Endothelial cell of umbilical vein (primary cell): ENCODE measurements around the gene APOC3. TPM values are rescaled to one million over a fixed set of nuclear protein-coding genes. Genes with fewer than 3 reads are reported as not detected.

Source experiments
- BruUV-seq: library from RNA; stranded (reverse); fragments of 400-500 nt; replicated peaks from 2 replicates; lab custom pipeline; 2021; lab: Mats Ljungman, UMichigan
- CTCF ChIA-PET: fragments of 300-600, 350-600 bp; sonication (Branson Sonifier 250); formaldehyde crosslinking; loops from one replicate; lab custom pipeline; 2021; ENCODE audit warnings: antibody characterized with exemption, inconsistent platforms; lab: Charles Lee
- POLR2A ChIA-PET: fragments of 300-600, 350-600 bp; sonication (Branson Sonifier 250); formaldehyde crosslinking; loops from one replicate; lab custom pipeline; 2021; ENCODE audit warnings: antibody characterized with exemption, inconsistent platforms; lab: Charles Lee
- DNase-seq: peaks from one replicate; pipeline ENCODE4 v3.0.0-alpha.2; 2011; ENCODE audit warnings: low read depth, low spot score
- FAIRE-seq: peaks from 2 replicates; lab custom pipeline; 2011; peaks lifted over from hg19 to GRCh38; lab: Jason Lieb, UNC
- H2AFZ ChIP-seq: 2 replicates; pipeline ENCODE4 v1.6.0; 2012; ENCODE audit warnings: low read depth, low read length, control low read depth, inconsistent platforms
- H3K27ac ChIP-seq: 2 replicates; pipeline ENCODE4 v1.5.1; 2011; ENCODE audit warnings: low read depth, mild to moderate bottlenecking, control low read depth, low read length, moderate library complexity; ENCODE audit not compliant: insufficient read depth
- H3K27me3 ChIP-seq, 2 experiments: 2 replicates each; pipeline versions ENCODE4 v1.6.0 to v1.6.1; 2011; ENCODE audit warnings: low read length in 2 of 2, mixed read lengths in 1 of 2; ENCODE audit not compliant: control insufficient read depth in 2 of 2, insufficient read depth in 2 of 2
- H3K36me3 ChIP-seq, 2 experiments: 2 replicates in 1 of 2; 3 replicates in 1 of 2; pipeline ENCODE4 v1.5.1; 2011; ENCODE audit warnings: low read length in 2 of 2, mild to moderate bottlenecking in 1 of 2, moderate library complexity in 1 of 2; ENCODE audit not compliant: control insufficient read depth in 2 of 2, insufficient read depth in 2 of 2; ENCODE audit errors: extremely low read depth in 1 of 2
- H3K4me1 ChIP-seq: 3 replicates; pipeline ENCODE4 v1.5.1; 2011; ENCODE audit warnings: mild to moderate bottlenecking, low read length; ENCODE audit not compliant: control insufficient read depth, insufficient read depth; ENCODE audit errors: extremely low read depth
- H3K4me2 ChIP-seq: 2 replicates; pipeline ENCODE4 v1.6.1; 2011; ENCODE audit warnings: low read length, control low read depth, mixed read lengths; ENCODE audit not compliant: insufficient read depth
- H3K4me3 ChIP-seq, 3 experiments: fragments of 200-600 bp in 1 of 3; sonication (generic), shearing (Covaris generic) in 1 of 3; replicated peaks in 1 of 3; 2 replicates each; pipeline ENCODE4 v1.5.1; 2011 to 2016; ENCODE audit warnings: control low read depth in 3 of 3, low read length in 3 of 3, mild to moderate bottlenecking in 2 of 3, inconsistent platforms in 1 of 3, low read depth in 1 of 3, moderate library complexity in 1 of 3; ENCODE audit not compliant: insufficient read depth in 1 of 3
- H3K79me2 ChIP-seq: 2 replicates; pipeline ENCODE4 v1.6.0; 2012; ENCODE audit warnings: low read length, inconsistent platforms; ENCODE audit not compliant: control insufficient read depth, insufficient read depth
- H3K9ac ChIP-seq: replicated peaks from 2 replicates; pipeline ENCODE3; 2011; ENCODE audit warnings: low read length, control low read depth; ENCODE audit not compliant: insufficient read depth; ENCODE audit errors: extremely low read depth
- H3K9me1 ChIP-seq: replicated peaks from 3 replicates; pipeline ENCODE4 v1.6.0; 2011; ENCODE audit warnings: mild to moderate bottlenecking, low read length; ENCODE audit not compliant: control insufficient read depth, insufficient read depth; ENCODE audit errors: extremely low read depth
- H3K9me3 ChIP-seq: replicated peaks from 2 replicates; pipeline ENCODE4 v1.5.1; 2012; ENCODE audit warnings: low read length, inconsistent platforms; ENCODE audit not compliant: control insufficient read depth, insufficient read depth
- H4K20me1 ChIP-seq: replicated peaks from 2 replicates; pipeline ENCODE3; 2011; ENCODE audit warnings: mild to moderate bottlenecking, low read length; ENCODE audit not compliant: control insufficient read depth, insufficient read depth; ENCODE audit errors: extremely low read depth
- EZH2 ChIP-seq: IDR thresholded peaks from 2 replicates; pipeline ENCODE4 v1.6.1; 2012; ENCODE audit warnings: borderline replicate concordance, low read depth, mild to moderate bottlenecking, moderate library complexity, low read length, inconsistent platforms; ENCODE audit not compliant: severe bottlenecking
- FOS ChIP-seq: IDR thresholded peaks from 2 replicates; pipeline ENCODE4 v1.6.1; 2011; ENCODE audit warnings: mild to moderate bottlenecking, low read length, moderate library complexity, borderline replicate concordance; ENCODE audit not compliant: insufficient read depth
- GATA2 ChIP-seq: IDR thresholded peaks from 2 replicates; pipeline ENCODE4 v1.7.0; 2011; ENCODE audit warnings: low read depth, mild to moderate bottlenecking, moderate library complexity, mixed read lengths, low read length; ENCODE audit not compliant: insufficient read length, insufficient read depth
- JUN ChIP-seq: IDR thresholded peaks from 2 replicates; pipeline ENCODE4 v1.6.1; 2011; ENCODE audit warnings: borderline replicate concordance, low read depth; ENCODE audit not compliant: insufficient read length, insufficient read depth
- MAX ChIP-seq: IDR thresholded peaks from 2 replicates; pipeline ENCODE4 v1.6.1; 2011; ENCODE audit not compliant: insufficient read depth, insufficient read length
- MYC ChIP-seq: IDR thresholded peaks from one replicate; pipeline ENCODE4 v1.6.1; 2011; ENCODE audit warnings: mild to moderate bottlenecking, low read depth, low read length
- POLR2A ChIP-seq: IDR thresholded peaks from 2 replicates; pipeline ENCODE4 v1.6.1; 2012; ENCODE audit warnings: low read depth, mild to moderate bottlenecking, control low read depth, low read length
- POLR2AphosphoS5 ChIP-seq: IDR thresholded peaks from 2 replicates; pipeline ENCODE4 v1.6.1; 2012; ENCODE audit warnings: low read depth, mild to moderate bottlenecking, control low read depth, low read length, moderate library complexity; ENCODE audit not compliant: insufficient read depth
- dilution Hi-C: fragments of 300-500 bp; cut with MboI; formaldehyde crosslinking; loops from one replicate; pipeline ENCODE4 v1.15.0; 2019; ENCODE audit warnings: low sequenced_read_pairs; ENCODE audit not compliant: extremely low pct_ligation_motif_present
- intact Hi-C: fragments of 100-400 bp; cut with micrococcal nuclease; formaldehyde crosslinking; loops from one replicate; pipeline ENCODE4 v1.10.0; 2022
- polyA plus RNA-seq, 4 experiments: library from polyadenylated mRNA; depleted of rRNA in 3 of 4; stranded (reverse) in 3 of 4; unstranded in 1 of 4; fragments of >200 nt; gene quantifications; 2 replicates each; pipeline versions ENCODE4 v1.2.1 to v1.2.3, GENCODE V29; 2011 to 2012; ENCODE audit warnings: missing spikeins in 1 of 4
- total RNA-seq: library from RNA; stranded (reverse); gene quantifications from 2 replicates; pipeline ENCODE4 v1.2.3, GENCODE V29; 2021
- TF ChIP-seq, protein P1 (sequence below), 2 donors: IDR thresholded peaks; 1 replicate in 1 of 2; 2 replicates in 1 of 2; pipeline ENCODE4 v1.5.1; 2011; ENCODE audit warnings: low read length in 2 of 2, mild to moderate bottlenecking in 2 of 2, moderate library complexity in 2 of 2, control low read depth in 1 of 2, inconsistent platforms in 1 of 2, low read depth in 1 of 2; ENCODE audit not compliant: insufficient read depth in 1 of 2; ENCODE audit errors: extremely low read depth in 1 of 2

APOC3 gene
- total and polyA plus RNA-seq, 2 donors (not counting 3 experiments of a cell fraction or from before 2014, with no cell fraction given), result not detected

DNA sequence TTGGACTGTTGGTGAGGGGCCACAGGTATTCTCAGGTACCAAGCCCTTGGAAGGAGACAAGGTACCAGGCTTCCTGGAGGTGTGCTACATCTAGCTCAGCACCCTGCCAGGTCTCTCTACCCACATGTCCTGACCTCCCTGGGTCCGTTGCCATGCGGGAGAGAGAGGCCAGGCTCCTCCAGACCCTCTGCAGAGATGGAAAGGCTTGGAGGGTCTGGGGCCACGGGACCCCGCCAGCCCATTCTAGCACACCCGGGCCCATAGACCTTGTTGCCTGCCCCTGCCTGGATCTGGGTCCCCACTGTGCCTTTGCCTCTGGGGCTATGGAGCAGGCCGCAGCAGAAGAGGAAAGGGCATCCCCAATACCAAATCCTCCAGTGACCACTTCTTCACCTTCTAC is 2.2 kb upstream of the APOC3 start:
- FAIRE-seq (no peak), DNase-seq (no peak)
- Histone ChIP-seq H3K4me3 (no peak overlapping the region), H3K4me1 (no peaks in the 10 kb centered on the region), H2AFZ (no peak overlapping the region), H3K27ac (no peak overlapping the region), H3K36me3 (no peaks in the 10 kb centered on the region), H3K9ac (no peak overlapping the region), H3K9me1 (no peaks in the 10 kb centered on the region), H3K4me2 (no peak overlapping the region), H3K9me3 (no peaks in the 10 kb centered on the region), H3K27me3 (no peaks in the 10 kb centered on the region), H3K79me2 (no peaks in the 10 kb centered on the region), H4K20me1 (no peaks in the 10 kb centered on the region)
- CTCF ChIA-PET, result interaction anchor here (0.8 kb wide), 1 partner anchor 36 kb away, joined by 4 read pairs; the partner anchor contains the start of gene APOA5
- intact Hi-C loops, result no loop called here
- no TSS peak for BruUV-seq
- POLR2A ChIA-PET, result no interaction called here
- dilution Hi-C loops, result no loop called here
- no peak for TF ChIP-seq GATA2
- no peak for TF ChIP-seq POLR2AphosphoS5
- TF ChIP-seq EZH2, result no peak
- TF ChIP-seq, protein P1, sequence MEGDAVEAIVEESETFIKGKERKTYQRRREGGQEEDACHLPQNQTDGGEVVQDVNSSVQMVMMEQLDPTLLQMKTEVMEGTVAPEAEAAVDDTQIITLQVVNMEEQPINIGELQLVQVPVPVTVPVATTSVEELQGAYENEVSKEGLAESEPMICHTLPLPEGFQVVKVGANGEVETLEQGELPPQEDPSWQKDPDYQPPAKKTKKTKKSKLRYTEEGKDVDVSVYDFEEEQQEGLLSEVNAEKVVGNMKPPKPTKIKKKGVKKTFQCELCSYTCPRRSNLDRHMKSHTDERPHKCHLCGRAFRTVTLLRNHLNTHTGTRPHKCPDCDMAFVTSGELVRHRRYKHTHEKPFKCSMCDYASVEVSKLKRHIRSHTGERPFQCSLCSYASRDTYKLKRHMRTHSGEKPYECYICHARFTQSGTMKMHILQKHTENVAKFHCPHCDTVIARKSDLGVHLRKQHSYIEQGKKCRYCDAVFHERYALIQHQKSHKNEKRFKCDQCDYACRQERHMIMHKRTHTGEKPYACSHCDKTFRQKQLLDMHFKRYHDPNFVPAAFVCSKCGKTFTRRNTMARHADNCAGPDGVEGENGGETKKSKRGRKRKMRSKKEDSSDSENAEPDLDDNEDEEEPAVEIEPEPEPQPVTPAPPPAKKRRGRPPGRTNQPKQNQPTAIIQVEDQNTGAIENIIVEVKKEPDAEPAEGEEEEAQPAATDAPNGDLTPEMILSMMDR (IDR thresholded peaks at IDR 0.05; ENCODE audit: extremely low read depth in 1 of 2, insufficient read depth in 1 of 2, low read depth in 1 of 2, low read length in 2 of 2), result no peak
- no peak for TF ChIP-seq MYC
- TF ChIP-seq MAX, result no peak
- TF ChIP-seq JUN, result no peak
- TF ChIP-seq FOS, result no peak
- no peak for TF ChIP-seq POLR2A
